Endodermal cell (in vitro differentiated cells): ENCODE results near the gene TIAM1. TPM values are rescaled to one million over a fixed set of nuclear protein-coding genes. Genes with fewer than 3 reads are reported as not detected.
A peak's percentile ranks its signal among the peaks of the same experiment; 100 is the strongest.

ENCODE experiments used
- DNase-seq: peaks from one replicate; pipeline ENCODE4 v3.0.0-alpha.2; 2017
- H3K27ac ChIP-seq: 2 replicates; pipeline ENCODE4 v1.5.1; 2013; ENCODE audit warnings: mild to moderate bottlenecking, low read depth, low read length, moderate library complexity
- H3K27me3 ChIP-seq: 2 replicates; pipeline ENCODE4 v1.6.1; 2013; ENCODE audit warnings: mild to moderate bottlenecking, low read length, moderate library complexity; ENCODE audit not compliant: insufficient read depth, control insufficient read depth, poor library complexity, severe bottlenecking
- H3K36me3 ChIP-seq: 2 replicates; pipeline ENCODE4 v1.7.0; 2013; ENCODE audit warnings: mild to moderate bottlenecking, low read length, moderate library complexity; ENCODE audit not compliant: control insufficient read depth, insufficient read depth
- H3K4me1 ChIP-seq: one replicate; pipeline ENCODE4 v1.7.0; 2013; ENCODE audit warnings: low read length; ENCODE audit not compliant: control insufficient read depth, insufficient read depth
- H3K4me3 ChIP-seq: 2 replicates; pipeline ENCODE4 v1.5.1; 2013; ENCODE audit warnings: mild to moderate bottlenecking, low read length, moderate library complexity
- H3K9ac ChIP-seq: 2 replicates; pipeline ENCODE4 v1.6.1; 2013; ENCODE audit warnings: mild to moderate bottlenecking, low read length, moderate library complexity; ENCODE audit not compliant: poor library complexity, severe bottlenecking; ENCODE audit errors: extremely low read depth
- H3K9me3 ChIP-seq: 2 replicates; pipeline ENCODE4 v1.6.1; 2013; ENCODE audit warnings: mild to moderate bottlenecking, low read length, moderate library complexity; ENCODE audit not compliant: control insufficient read depth
- H3K27ac Mint-ChIP-seq: 2 replicates; pipeline ENCODE4 v1.8.0; 2020; ENCODE audit warnings: mixed read lengths
- H3K27me3 Mint-ChIP-seq: 2 replicates; pipeline ENCODE4 v1.8.0; 2021; ENCODE audit warnings: mild to moderate bottlenecking, mixed read lengths; ENCODE audit not compliant: insufficient read depth
- H3K36me3 Mint-ChIP-seq: 2 replicates; pipeline ENCODE4 v1.8.0; 2020; ENCODE audit warnings: low read depth, mixed read lengths
- H3K4me1 Mint-ChIP-seq: 2 replicates; pipeline ENCODE4 v1.8.0; 2020; ENCODE audit warnings: mixed read lengths
- H3K4me3 Mint-ChIP-seq: 2 replicates; pipeline ENCODE4 v1.8.0; 2020; ENCODE audit warnings: mild to moderate bottlenecking, moderate library complexity, mixed read lengths
- H3K9me3 Mint-ChIP-seq: 2 replicates; pipeline ENCODE4 v1.8.0; 2020; ENCODE audit warnings: mild to moderate bottlenecking, mixed read lengths
- WGBS, 2 experiments: methylation state at CpG; one replicate each; pipeline versions ENCODE4 v1.1.5 to v1.1.7; 2013; ENCODE audit warnings: missing lambda C conversion rate in 2 of 2, mixed read lengths in 1 of 2; ENCODE audit not compliant: insufficient coverage in 1 of 2, insufficient read length in 1 of 2; 5-methylcytosine and 5-hydroxymethylcytosine counted together
- total RNA-seq, 2 donors: library from RNA; stranded (reverse); fragmentation: NEBNext Ultra II Directional in 1 of 2; extraction: Animal tissue kit (Norgen Biotek cat#: 25700) in 1 of 2; gene quantifications; 2 replicates in 1 of 2; 3 replicates in 1 of 2; pipeline ENCODE4 v1.2.1, GENCODE V29; 2021
- TF ChIP-seq, protein P1 (sequence below): fragments of 200-600 bp; sonication (generic); conservative IDR thresholded peaks from 2 replicates; pipeline ENCODE4 v1.5.0; 2021; ENCODE audit warnings: antibody characterized with exemption, mild to moderate bottlenecking

TIAM1 gene
- total RNA-seq, 2 donors from 2014 or later: 29.4 to 33.3 TPM

DNA sequence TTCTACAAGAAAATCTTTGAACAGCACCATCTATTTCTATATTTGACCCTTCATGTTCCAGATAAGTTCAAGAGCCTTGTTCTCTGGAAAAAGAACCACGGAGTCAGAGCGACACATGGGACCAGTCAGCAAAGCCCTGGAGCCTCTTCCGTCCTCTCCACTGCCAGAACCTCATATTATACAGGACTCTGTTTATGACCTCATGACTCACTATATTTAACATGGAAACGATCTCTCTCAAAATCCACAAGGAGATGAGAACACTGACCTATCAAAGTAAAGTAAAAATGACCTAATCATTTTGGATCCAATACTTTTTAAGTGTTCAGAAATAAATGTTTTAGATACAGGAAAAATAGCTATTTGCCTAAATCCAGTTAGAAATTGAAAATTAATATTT is 181.2 kb downstream of the TIAM1 start:
- no peaks in the 10 kb centered on the region for H3K27me3 ChIP-seq
- Mint-ChIP-seq H3K9me3 (peaks cover 4% of the 10 kb centered on the region), H3K4me1 (peaks cover 42% of the 10 kb centered on the region), H3K4me3 (no peak overlapping the region), H3K27me3 (no peaks in the 10 kb centered on the region), H3K27ac (peak overlapping the region; percentile 14), H3K36me3 (peaks cover 8% of the 10 kb centered on the region)
- H3K4me1 ChIP-seq: peaks cover 14% of the 10 kb centered on the region
- 81 to 100% methylated on average over 1 to 4 of the region's 4 CpGs for WGBS, 2 experiments
- no peak overlapping the region for H3K4me3 ChIP-seq
- H3K36me3 ChIP-seq: peaks cover 15% of the 10 kb centered on the region
- no peak overlapping the region for H3K9ac ChIP-seq
- H3K27ac ChIP-seq: no peak overlapping the region
- no peak for DNase-seq
- peaks cover 3% of the 10 kb centered on the region for H3K9me3 ChIP-seq
- TF ChIP-seq, protein P1, sequence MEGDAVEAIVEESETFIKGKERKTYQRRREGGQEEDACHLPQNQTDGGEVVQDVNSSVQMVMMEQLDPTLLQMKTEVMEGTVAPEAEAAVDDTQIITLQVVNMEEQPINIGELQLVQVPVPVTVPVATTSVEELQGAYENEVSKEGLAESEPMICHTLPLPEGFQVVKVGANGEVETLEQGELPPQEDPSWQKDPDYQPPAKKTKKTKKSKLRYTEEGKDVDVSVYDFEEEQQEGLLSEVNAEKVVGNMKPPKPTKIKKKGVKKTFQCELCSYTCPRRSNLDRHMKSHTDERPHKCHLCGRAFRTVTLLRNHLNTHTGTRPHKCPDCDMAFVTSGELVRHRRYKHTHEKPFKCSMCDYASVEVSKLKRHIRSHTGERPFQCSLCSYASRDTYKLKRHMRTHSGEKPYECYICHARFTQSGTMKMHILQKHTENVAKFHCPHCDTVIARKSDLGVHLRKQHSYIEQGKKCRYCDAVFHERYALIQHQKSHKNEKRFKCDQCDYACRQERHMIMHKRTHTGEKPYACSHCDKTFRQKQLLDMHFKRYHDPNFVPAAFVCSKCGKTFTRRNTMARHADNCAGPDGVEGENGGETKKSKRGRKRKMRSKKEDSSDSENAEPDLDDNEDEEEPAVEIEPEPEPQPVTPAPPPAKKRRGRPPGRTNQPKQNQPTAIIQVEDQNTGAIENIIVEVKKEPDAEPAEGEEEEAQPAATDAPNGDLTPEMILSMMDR: no peak

DNA sequence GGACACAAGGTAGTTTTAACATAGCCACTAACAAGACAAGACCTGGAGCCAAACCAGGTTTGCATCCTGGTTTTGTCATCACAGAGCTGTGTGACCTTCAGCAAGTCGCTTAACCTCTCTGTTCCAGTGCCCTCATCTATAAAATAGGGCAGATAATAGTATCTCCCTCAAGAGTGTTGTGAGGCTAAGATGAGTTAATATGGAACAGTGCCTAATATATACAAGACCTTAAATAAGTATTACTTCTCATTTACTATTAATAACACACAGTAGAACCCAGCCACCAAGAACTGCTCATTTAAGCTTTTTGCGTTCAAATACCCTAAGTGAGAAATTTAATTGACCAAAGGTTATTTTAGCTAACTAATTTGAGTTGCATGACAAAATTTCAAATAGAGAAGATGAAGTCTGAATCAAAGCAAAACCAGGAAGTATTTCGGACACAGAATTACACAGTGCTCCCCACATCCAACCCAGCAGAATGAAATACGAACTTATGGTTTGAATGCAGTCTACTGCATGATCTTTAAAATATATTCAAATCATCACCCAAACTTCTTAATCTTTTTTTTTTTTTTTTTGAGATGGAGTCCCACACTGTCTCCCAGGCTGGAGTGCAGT is 181.9 kb downstream of the TIAM1 start:
- Mint-ChIP-seq H3K4me3 (no peak overlapping the region), H3K27me3 (no peaks in the 10 kb centered on the region), H3K27ac (peak overlapping the region; percentile 14), H3K4me1 (peaks cover 44% of the 10 kb centered on the region), H3K36me3 (peaks cover 13% of the 10 kb centered on the region), H3K9me3 (peaks cover 9% of the 10 kb centered on the region)
- 98 to 100% methylated on average over 2 to 4 of the region's 4 CpGs for WGBS, 2 experiments
- peaks cover 18% of the 10 kb centered on the region for H3K36me3 ChIP-seq
- no peak overlapping the region for H3K9ac ChIP-seq
- H3K4me1 ChIP-seq: peaks cover 14% of the 10 kb centered on the region
- DNase-seq: no peak
- TF ChIP-seq, protein P1: no peak
- H3K27me3 ChIP-seq: no peaks in the 10 kb centered on the region
- no peak overlapping the region for H3K27ac ChIP-seq
- no peak overlapping the region for H3K4me3 ChIP-seq
- H3K9me3 ChIP-seq: peaks cover 10% of the 10 kb centered on the region

DNA sequence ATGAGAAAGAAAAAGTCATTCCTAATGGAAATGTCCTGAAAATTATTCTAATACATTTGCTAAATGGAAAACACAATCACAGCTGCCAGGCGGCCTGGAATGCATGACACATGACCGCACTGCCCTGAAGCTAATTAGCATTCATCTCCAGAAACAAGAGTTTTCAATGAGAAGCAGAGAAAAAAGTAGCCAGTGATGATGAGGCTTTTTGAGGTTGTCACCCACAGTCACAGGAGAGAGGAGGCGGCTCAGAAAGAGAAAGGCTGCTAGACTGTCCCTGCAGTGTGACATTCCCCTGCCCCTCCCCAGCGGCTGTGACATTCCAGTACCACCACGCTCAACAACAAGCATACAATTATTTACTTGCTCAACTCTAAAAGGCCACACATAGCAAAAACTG is 182.9 kb downstream of the TIAM1 start:
- peak overlapping the region; percentile 92 for H3K27ac ChIP-seq
- peaks cover 20% of the 10 kb centered on the region for H3K9me3 Mint-ChIP-seq
- no peaks in the 10 kb centered on the region for H3K27me3 ChIP-seq
- H3K4me3 ChIP-seq: peak overlapping the region; percentile 78
- H3K9me3 ChIP-seq: peaks cover 20% of the 10 kb centered on the region
- H3K27ac Mint-ChIP-seq: peak overlapping the region; percentile 93
- TF ChIP-seq, protein P1: no peak
- H3K36me3 Mint-ChIP-seq: peaks cover 20% of the 10 kb centered on the region
- 10 to 14% methylated on average over 3 to 5 of the region's 5 CpGs for WGBS, 2 experiments
- H3K9ac ChIP-seq: peak overlapping the region; percentile 69
- peaks cover 14% of the 10 kb centered on the region for H3K4me1 ChIP-seq
- peak; percentile 91 for DNase-seq
- H3K27me3 Mint-ChIP-seq: no peaks in the 10 kb centered on the region
- H3K36me3 ChIP-seq: peaks cover 23% of the 10 kb centered on the region
- H3K4me3 Mint-ChIP-seq: peak overlapping the region; percentile 73
- H3K4me1 Mint-ChIP-seq: peaks cover 42% of the 10 kb centered on the region
